ENCODE data around the gene LRP11.

DNA sequence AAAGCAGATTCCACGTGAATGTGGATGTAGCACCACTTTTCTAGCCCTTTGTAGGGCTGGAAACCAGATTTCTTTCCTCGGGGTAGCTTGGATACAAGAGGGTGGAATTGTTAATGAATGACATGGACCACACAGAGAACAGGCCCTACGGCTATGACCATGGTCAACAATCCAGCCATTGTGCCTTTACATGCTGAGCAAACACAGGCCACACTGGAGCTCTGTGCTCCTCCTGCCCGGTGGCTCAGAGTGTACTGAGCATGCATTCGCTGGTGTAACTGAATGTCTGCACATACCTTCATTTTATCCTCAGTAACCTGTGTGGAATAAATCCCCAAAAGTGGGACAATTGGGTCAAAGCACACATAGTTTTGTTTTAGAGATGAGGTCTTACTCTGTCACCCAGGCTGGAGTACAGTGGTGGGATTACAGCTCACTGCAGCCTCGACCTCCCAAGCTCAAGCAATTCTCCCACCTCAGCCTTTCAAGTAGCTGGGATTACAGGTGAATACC lies 32.8 kb downstream of the LRP11 start:
- TF ChIP-seq EZH2phosphoT487 (IDR thresholded peaks at IDR 0.05): no peak
- TF ChIP-seq, protein P1, sequence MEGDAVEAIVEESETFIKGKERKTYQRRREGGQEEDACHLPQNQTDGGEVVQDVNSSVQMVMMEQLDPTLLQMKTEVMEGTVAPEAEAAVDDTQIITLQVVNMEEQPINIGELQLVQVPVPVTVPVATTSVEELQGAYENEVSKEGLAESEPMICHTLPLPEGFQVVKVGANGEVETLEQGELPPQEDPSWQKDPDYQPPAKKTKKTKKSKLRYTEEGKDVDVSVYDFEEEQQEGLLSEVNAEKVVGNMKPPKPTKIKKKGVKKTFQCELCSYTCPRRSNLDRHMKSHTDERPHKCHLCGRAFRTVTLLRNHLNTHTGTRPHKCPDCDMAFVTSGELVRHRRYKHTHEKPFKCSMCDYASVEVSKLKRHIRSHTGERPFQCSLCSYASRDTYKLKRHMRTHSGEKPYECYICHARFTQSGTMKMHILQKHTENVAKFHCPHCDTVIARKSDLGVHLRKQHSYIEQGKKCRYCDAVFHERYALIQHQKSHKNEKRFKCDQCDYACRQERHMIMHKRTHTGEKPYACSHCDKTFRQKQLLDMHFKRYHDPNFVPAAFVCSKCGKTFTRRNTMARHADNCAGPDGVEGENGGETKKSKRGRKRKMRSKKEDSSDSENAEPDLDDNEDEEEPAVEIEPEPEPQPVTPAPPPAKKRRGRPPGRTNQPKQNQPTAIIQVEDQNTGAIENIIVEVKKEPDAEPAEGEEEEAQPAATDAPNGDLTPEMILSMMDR (IDR thresholded peaks at IDR 0.05): no peak
- TF ChIP-seq EZH2 (IDR thresholded peaks at IDR 0.05): no peak

Measured in neural progenitor cell (in vitro differentiated cells).